Measurements from ENCODE around the gene IMPA2.

- no peak for TF ChIP-seq BHLHE40 (IDR thresholded peaks at IDR 0.05; ENCODE audit: borderline replicate concordance)
- no peak for TF ChIP-seq LEF1 (IDR thresholded peaks at IDR 0.05; ENCODE audit: borderline replicate concordance)
- no peak for TF ChIP-seq ELF4 (IDR thresholded peaks at IDR 0.05)
- no peak for TF ChIP-seq NFRKB (IDR thresholded peaks at IDR 0.05)
- TF ChIP-seq SUZ12 (IDR thresholded peaks at IDR 0.05), result no peak
- no peak for TF ChIP-seq ZNF384 (IDR thresholded peaks at IDR 0.05)
- TF ChIP-seq FOXA1 (IDR thresholded peaks at IDR 0.05), result no peak
These were observed 25.9 kb upstream of the IMPA2 start for GRCh38 chr18:11955239-11956029.

Data from HEK293T (cell line).